Keratinocyte (primary cell): Measurements from ENCODE around the gene MT1E. TPM values are rescaled to one million over a fixed set of nuclear protein-coding genes. Genes with fewer than 3 reads are reported as not detected.
A peak's percentile ranks its signal among the peaks of the same experiment; 100 is the strongest.

Experiments
- DNase-seq: peaks from one replicate; pipeline ENCODE4 v3.0.0-alpha.2; 2011; ENCODE audit warnings: low read depth, missing footprints, low spot score
- FAIRE-seq: peaks from 2 replicates; lab custom pipeline; 2011; peaks lifted over from hg19 to GRCh38; lab: Jason Lieb, UNC
- H2AFZ ChIP-seq: 2 replicates; pipeline ENCODE4 v1.6.0; 2012; ENCODE audit warnings: low read length, control low read depth, inconsistent platforms; ENCODE audit not compliant: control insufficient read depth
- H3K27ac ChIP-seq: 2 replicates; pipeline ENCODE4 v1.5.1; 2011; ENCODE audit warnings: low read length; ENCODE audit not compliant: control insufficient read depth, insufficient read depth
- H3K27me3 ChIP-seq: 3 replicates; pipeline ENCODE4 v1.6.0; 2011; ENCODE audit warnings: low read length; ENCODE audit not compliant: control insufficient read depth, insufficient read depth; ENCODE audit errors: extremely low read depth
- H3K36me3 ChIP-seq, 2 experiments: 2 replicates in 1 of 2; 3 replicates in 1 of 2; pipeline ENCODE4 v1.5.1; 2011; ENCODE audit warnings: low read length in 2 of 2, mild to moderate bottlenecking in 1 of 2; ENCODE audit not compliant: control insufficient read depth in 2 of 2, insufficient read depth in 2 of 2; ENCODE audit errors: extremely low read depth in 1 of 2
- H3K4me1 ChIP-seq: 3 replicates; pipeline ENCODE4 v1.5.1; 2011; ENCODE audit warnings: low read length; ENCODE audit not compliant: control insufficient read depth, insufficient read depth; ENCODE audit errors: extremely low read depth
- H3K4me2 ChIP-seq: 3 replicates; pipeline ENCODE4 v1.6.0; 2011; ENCODE audit warnings: low read depth, low read length; ENCODE audit not compliant: control insufficient read depth, insufficient read depth; ENCODE audit errors: extremely low read depth
- H3K4me3 ChIP-seq, 3 experiments: fragments of 200-600 bp in 1 of 3; sonication (generic) in 1 of 3; 2 replicates in 2 of 3; 3 replicates in 1 of 3; pipeline ENCODE4 v1.5.1; 2011 to 2016; ENCODE audit warnings: low read length in 3 of 3, mild to moderate bottlenecking in 3 of 3, control low read depth in 2 of 3, inconsistent platforms in 1 of 3, low read depth in 1 of 3, mixed read lengths in 1 of 3, mixed run types in 1 of 3, moderate library complexity in 1 of 3; ENCODE audit not compliant: control insufficient read depth in 2 of 3, insufficient read depth in 2 of 3; ENCODE audit errors: extremely low read depth in 1 of 3
- H3K79me2 ChIP-seq: 2 replicates; pipeline ENCODE4 v1.6.0; 2012; ENCODE audit warnings: low read length; ENCODE audit not compliant: control insufficient read depth, insufficient read depth
- H3K9ac ChIP-seq: 3 replicates; pipeline ENCODE4 v1.6.0; 2011; ENCODE audit warnings: low read length; ENCODE audit not compliant: control insufficient read depth, insufficient read depth; ENCODE audit errors: extremely low read depth
- H3K9me1 ChIP-seq: 3 replicates; pipeline ENCODE4 v1.6.0; 2011; ENCODE audit warnings: low read length; ENCODE audit not compliant: control insufficient read depth, insufficient read depth; ENCODE audit errors: extremely low read depth
- H3K9me3 ChIP-seq: 2 replicates; pipeline ENCODE4 v1.5.1; 2012; ENCODE audit warnings: low read depth, low read length; ENCODE audit not compliant: control insufficient read depth
- H4K20me1 ChIP-seq: 3 replicates; pipeline ENCODE4 v1.6.0; 2011; ENCODE audit warnings: low read length; ENCODE audit not compliant: control insufficient read depth, insufficient read depth; ENCODE audit errors: extremely low read depth
- CTCF ChIP-seq, 3 experiments: IDR thresholded peaks in 1 of 3; conservative IDR thresholded peaks in 1 of 3; optimal IDR thresholded peaks in 1 of 3; 2 replicates in 2 of 3; 3 replicates in 1 of 3; pipeline versions ENCODE3 to v1.5.1; 2011; ENCODE audit warnings: low read length in 3 of 3, mild to moderate bottlenecking in 3 of 3, moderate library complexity in 2 of 3, control low read depth in 1 of 3, inconsistent platforms in 1 of 3; ENCODE audit not compliant: insufficient read depth in 2 of 3; ENCODE audit errors: extremely low read depth in 1 of 3
- EZH2 ChIP-seq: IDR thresholded peaks from one replicate; pipeline ENCODE4 v1.6.1; 2012; ENCODE audit warnings: inconsistent platforms, mild to moderate bottlenecking, low read length, moderate library complexity
- dilution Hi-C: fragments of 300-500 bp; cut with MboI; formaldehyde crosslinking; loops from one replicate; pipeline ENCODE4 v1.7.0; 2020; ENCODE audit warnings: low sequenced_read_pairs; ENCODE audit not compliant: extremely low pct_ligation_motif_present
- polyA plus RNA-seq, 5 experiments: library from polyadenylated mRNA; depleted of rRNA in 3 of 5; stranded (reverse) in 3 of 5; stranded (forward) in 1 of 5; unstranded in 1 of 5; fragments of >200 nt; gene quantifications; 1 replicate in 1 of 5; 2 replicates in 3 of 5; 3 replicates in 1 of 5; pipeline versions ENCODE4 v1.2.1 to v1.2.3, GENCODE V29; 2011 to 2012; ENCODE audit warnings: missing spikeins in 2 of 5, low read depth in 1 of 5, low replicate concordance in 1 of 5

Gene MT1E
- polyA plus RNA-seq, 1 donor (not counting 4 experiments of a cell fraction or from before 2014, with no cell fraction given) = 394 TPM

- H4K20me1 ChIP-seq = no peaks in the 10 kb centered on the region
- no peak for TF ChIP-seq CTCF (optimal IDR thresholded peaks at IDR 0.05 in 1 of 3, IDR thresholded peaks at IDR 0.05 in 1 of 3, conservative IDR thresholded peaks at IDR 0.05 in 1 of 3; ENCODE audit: extremely low read depth in 1 of 3, insufficient read depth in 2 of 3, low read length in 3 of 3)
- no peak for TF ChIP-seq EZH2
- dilution Hi-C loops = no loop called here
Measured at GRCh38 chr16:56594292-56594619, 31.3 kb upstream of the MT1E start.

GRCh38 chr16:56600398-56600999, 25.1 kb upstream of the MT1E start:
- dilution Hi-C loops = no loop called here
- H3K79me2 ChIP-seq = no peaks in the 10 kb centered on the region
- H3K4me1 ChIP-seq = peaks cover 7% of the 10 kb centered on the region
- no peak overlapping the region for H3K4me3 ChIP-seq
- no peak overlapping the region for H3K4me2 ChIP-seq
- no peak overlapping the region for H3K9ac ChIP-seq
- no peak for DNase-seq
- no peaks in the 10 kb centered on the region for H3K9me1 ChIP-seq
- TF ChIP-seq CTCF (optimal IDR thresholded peaks at IDR 0.05 in 1 of 3, IDR thresholded peaks at IDR 0.05 in 1 of 3, conservative IDR thresholded peaks at IDR 0.05 in 1 of 3; ENCODE audit: extremely low read depth in 1 of 3, insufficient read depth in 2 of 3, low read length in 3 of 3) (peak; percentile 65 to 84 (median 76)), EZH2 (no peak)
- H3K9me3 ChIP-seq = no peaks in the 10 kb centered on the region
- no peaks in the 10 kb centered on the region for H4K20me1 ChIP-seq
- no peaks in the 10 kb centered on the region for H3K27me3 ChIP-seq
- no peak overlapping the region for H2AFZ ChIP-seq
- FAIRE-seq = peak; percentile 91
- H3K27ac ChIP-seq = no peak overlapping the region
- no peaks in the 10 kb centered on the region for H3K36me3 ChIP-seq

More at GRCh38 chr16:56594292-56594619, 31.3 kb upstream of the MT1E start:
- Histone ChIP-seq H3K4me2 (no peak overlapping the region), H3K9me3 (no peaks in the 10 kb centered on the region), H3K36me3 (no peaks in the 10 kb centered on the region), H3K27ac (no peak overlapping the region), H3K27me3 (peaks cover 18% of the 10 kb centered on the region), H2AFZ (no peak overlapping the region), H3K9me1 (no peaks in the 10 kb centered on the region), H3K4me3 (no peak overlapping the region), H3K9ac (no peak overlapping the region), H3K79me2 (no peaks in the 10 kb centered on the region), H3K4me1 (peaks cover 4% of the 10 kb centered on the region)
- DNase-seq (no peak), FAIRE-seq (no peak)
